SU-DHL-6 (cell line): ENCODE results near the gene RAP1GDS1.

Experiments
- CTCF ChIP-seq: fragments of 200-600 bp; sonication (generic); IDR thresholded peaks from one replicate; pipeline ENCODE4 v1.5.1; 2017; ENCODE audit warnings: antibody characterized with exemption, mild to moderate bottlenecking, low read length, moderate library complexity; ENCODE audit not compliant: insufficient read depth, poor library complexity, severe bottlenecking
- EZH2phosphoT487 ChIP-seq: fragments of 200-600 bp; sonication (generic), shearing (Covaris generic); conservative IDR thresholded peaks from 2 replicates; pipeline ENCODE4 v1.6.1; 2018; ENCODE audit warnings: mild to moderate bottlenecking, antibody characterized with exemption, low read length, moderate library complexity, mixed read lengths

DNA sequence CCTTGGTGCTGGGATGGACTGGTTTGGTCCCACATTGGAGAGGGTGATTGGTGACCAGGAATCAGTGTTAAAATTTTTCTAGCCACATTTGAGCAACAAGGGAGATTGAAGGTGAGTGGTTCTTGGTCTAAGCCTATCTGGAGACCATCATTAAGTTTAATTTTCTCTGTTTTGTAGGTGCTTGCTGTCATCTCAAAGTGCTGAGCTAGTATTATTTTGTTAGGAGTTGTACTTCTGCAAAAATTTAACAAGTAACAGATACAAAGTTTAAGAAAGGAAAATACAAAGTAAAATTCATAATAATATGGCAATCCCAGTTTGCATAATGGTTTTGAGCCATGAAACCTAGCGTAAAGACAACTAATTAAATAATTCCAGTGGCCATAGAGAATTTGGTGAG is 66.5 kb downstream of the RAP1GDS1 start:
- TF ChIP-seq CTCF (no peak), EZH2phosphoT487 (no peak)
